HG03103 (cell line): ENCODE results near the gene STARD3.

Experiments used
- ATAC-seq: cut with Tn5 transposase; IDR thresholded peaks from one replicate; pipeline ENCODE4 v1.9.1; 2021; ENCODE audit warnings: low read depth; ENCODE audit not compliant: unreplicated experiment

Gene STARD3

DNA sequence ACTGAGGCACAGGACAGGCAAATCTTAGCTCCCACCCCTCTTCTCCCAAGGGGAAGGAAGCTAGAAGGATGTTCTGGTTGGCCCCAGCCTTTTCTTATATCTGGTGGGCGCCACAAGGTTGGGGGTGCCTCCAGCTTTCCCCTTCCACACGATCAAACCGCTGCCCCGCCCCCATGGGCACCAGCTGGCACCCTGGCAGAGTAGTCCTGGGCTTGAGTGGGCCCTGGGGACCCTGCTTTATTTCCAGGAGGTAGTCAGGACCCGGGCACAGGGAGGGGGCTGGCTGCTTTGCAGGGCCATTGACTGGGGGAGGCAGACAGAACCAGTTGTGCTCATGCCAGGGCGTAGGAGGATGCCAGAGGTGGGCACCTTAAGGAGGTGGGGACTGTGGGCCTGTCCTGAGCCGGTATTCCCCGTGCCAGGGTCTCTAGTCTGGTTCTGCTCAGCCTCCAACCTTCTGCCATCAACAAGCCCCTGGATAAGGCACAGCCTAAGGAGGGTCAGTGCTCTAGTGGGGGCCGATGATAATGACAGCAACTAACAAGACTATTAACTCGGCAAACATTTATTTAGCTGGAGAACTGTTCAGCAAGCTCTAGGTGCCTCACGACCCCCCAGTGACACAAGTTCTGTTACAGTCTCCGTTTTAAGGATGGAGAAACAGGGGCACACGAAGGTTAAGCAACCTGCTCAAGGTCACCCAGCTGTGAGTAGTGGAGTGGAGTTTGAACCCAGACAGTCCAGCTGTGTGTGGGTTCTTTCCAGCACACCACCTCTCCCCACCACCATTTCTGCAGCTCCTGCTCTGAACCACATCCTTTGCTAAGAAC is 17.8 kb upstream of the STARD3 start:
- no peak for ATAC-seq

DNA sequence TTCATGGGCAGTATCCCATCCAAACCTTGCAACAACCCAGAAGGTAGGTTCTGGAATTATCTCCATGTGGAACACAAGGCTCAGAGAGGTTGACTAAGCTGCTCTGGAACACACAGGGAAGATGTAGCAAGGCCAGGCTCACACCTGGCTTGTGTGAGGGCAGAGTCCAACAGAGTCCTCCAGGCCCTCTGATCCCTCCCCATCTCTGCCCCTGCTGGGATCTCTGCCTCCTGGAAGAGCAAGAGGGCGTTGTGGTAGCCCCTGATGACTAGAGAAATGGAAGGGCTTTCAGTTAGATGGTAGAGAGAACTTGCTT is 17.2 kb upstream of the STARD3 start:
- no peak for ATAC-seq

DNA sequence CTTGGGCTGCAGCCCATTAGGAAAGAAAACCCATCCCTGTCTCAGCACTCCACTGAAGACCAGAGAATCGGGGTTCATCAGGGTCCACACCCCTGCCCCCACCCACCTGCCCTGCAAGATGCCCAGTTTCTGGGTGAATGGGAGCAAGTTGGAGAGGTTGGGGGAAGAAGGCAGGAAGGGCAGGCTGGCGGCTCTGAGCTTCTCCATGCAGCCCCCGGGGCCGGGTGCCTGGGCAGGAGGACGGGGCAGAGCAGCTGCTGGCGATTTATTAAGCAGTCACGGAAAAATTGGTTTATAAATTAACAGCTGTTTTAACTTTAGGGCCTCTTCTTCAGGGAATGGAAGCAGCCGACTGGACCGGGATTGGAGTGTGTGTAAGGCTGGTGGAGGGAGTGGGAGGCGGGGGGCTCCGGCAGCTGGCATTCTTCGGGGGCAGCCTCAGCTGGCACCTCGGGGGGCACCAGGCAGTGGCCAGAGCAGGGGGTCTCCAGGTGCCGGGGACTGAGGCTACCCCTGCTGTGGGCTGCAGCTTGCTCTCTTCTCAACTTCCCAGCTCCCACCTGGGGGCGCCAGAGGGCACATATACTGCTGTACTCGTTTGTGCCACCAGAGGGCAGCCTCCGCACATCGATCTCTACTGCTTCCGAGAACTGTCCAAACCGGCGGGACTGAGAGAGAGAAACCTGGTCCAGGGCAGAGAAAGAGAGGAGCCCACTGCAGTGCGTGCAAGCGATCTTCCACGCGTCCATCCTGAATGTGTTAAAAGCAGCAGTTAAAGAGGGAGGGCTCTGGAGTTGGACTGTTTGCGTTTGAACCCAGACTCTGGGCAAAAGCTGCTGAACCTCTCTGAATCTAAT is 15.2 kb upstream of the STARD3 start:
- no peak for ATAC-seq

DNA sequence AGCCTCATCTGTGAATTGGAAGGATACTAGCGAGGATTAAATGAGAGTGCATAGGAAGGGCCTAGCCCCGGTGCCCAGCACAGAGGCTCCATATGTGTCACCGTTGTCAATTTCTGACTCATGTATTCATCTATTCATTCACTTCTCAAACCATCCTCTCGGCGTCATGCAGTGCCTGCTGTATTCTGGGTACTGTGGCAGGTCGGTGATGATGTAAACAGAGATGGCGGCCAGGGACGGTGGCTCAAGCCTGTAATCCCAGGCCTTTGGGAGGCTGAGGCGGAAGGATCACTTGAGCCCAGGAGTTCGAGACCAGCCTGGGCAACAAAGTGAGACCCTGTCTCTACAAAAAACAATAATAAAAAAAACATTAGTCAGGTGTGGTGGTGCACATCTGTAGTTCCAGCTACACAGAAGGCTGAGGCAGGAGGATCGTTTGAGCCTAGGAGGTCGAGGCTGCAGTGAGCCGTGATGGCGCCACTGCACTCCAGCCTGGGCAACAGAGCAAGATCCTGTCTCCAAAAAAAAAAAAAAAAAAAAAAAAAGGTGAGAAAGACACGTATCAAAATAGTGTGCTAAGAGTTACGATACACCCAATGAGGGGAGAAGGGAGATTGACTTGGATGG is 14.5 kb upstream of the STARD3 start:
- ATAC-seq, result no peak

DNA sequence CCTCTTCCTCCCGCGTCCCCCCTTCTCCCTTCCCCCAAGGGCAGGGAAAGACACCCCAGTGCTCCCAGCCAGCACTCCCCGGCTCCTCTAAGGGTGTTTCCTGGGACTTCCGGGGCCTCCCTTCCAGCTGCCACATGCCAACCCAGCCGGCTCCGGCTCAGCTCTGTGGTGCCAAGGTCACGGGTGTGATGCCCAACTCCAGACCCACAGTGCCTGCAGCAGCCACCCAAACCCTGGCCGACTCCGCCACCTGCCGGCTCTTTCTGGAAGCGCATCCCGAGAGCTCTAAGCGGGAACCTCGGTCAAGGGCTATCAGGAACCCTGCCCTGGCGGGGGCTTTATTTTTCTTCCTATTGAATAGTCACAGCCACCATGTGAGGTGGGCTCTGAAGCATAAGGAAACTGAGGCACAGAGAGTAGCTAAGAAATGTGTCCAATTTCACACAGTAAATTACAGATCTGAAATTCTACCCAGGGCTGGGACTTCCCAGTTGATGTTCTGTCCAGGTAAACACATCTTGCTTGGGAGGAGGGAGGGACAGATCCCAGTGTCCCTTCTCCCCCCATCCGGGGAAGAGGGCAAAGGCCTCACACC is 13.5 kb upstream of the STARD3 start:
- no peak for ATAC-seq

DNA sequence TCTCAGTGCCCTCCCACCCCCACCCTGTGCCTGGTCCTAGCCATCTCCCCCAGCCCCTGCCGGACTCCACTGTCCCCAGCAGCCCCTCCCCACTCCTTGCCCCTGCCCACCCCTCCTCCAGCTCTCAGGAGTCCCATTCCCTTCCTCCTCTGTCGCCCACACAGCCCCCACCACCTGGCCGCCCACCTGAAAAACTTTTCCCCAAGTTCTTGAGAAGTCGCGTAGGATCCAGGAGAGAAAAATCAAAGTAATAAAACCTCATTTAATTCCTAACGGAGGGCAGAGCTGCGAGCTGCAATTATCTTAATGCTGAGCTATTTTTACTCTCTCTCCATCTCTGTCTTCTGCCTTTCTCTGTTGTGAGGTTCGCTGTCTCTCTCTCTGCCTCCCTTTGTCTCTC is 12.6 kb upstream of the STARD3 start:
- ATAC-seq, result no peak

DNA sequence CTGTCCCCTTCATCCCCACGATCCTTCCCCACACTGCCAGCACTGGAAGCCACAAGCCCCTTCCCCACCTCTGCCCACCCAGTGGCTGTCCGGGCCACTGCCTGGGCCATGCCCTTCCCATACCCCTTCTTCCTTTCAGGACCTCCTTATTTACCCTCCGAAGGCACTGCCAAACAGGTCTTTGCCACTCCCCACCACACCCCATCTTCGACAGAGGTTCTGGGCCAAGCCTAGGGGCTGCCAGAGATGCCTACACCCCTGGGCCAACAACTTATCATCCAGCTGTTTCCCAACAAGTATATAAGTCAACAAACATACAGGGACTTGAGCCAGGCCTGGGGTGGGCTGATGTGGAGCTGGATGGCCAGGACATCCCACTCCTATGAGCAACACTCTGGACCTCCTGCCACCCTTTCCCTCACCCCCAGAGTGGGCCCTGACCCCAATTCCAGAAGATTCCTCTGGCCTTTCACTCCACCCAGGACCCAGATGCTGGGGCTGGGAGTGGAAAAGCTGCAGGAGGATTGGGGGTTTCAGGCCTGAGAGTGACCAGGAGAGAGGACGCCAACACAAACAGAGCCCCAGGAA is 11.7 kb upstream of the STARD3 start:
- no peak for ATAC-seq

DNA sequence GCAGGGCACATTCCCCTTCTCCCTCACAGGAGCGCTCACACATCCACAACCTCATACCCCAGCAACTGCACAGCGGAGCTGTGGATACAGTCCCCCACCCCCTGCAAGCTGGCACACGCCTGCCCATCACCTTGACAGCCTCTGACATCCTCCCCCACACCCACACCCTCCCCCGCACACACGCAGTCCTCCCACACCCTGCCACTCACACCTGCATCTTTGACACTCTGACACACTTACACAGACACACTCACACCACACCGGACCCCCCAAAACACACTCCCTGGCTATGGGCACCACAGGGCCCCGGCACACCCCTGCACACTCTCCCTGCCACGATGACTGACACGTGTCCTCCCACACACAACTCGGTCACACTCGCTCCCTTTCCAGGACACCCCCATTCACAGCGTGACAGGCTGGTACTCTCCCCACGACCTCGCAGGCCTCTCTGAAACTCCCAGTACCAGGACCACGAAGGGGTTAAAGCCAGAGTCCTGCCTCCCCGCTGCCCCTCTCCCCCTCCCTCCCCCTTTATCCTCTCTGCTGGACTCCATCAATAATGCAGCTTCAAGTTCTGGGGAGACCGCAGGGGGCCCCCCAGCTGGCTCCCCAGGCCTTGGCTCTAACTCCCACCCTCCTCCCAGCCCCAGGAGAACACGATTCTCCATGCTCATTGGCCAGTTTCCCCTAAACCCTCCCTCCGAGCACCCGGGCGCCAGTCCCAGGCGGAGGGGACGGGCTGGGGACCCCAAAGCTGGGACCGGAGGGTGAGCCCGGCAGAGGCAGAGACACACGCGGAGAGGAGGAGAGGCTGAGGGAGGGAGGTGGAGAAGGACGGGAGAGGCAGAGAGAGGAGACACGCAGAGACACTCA is 10.5 kb upstream of the STARD3 start, which contains the start of gene PPP1R1B:
TSS of gene PPP1R1B (plus strand) at position 782 of the 876 bp plus-strand sequence. CDS start 441 bp downstream, outside the sequence.
- no peak for ATAC-seq

DNA sequence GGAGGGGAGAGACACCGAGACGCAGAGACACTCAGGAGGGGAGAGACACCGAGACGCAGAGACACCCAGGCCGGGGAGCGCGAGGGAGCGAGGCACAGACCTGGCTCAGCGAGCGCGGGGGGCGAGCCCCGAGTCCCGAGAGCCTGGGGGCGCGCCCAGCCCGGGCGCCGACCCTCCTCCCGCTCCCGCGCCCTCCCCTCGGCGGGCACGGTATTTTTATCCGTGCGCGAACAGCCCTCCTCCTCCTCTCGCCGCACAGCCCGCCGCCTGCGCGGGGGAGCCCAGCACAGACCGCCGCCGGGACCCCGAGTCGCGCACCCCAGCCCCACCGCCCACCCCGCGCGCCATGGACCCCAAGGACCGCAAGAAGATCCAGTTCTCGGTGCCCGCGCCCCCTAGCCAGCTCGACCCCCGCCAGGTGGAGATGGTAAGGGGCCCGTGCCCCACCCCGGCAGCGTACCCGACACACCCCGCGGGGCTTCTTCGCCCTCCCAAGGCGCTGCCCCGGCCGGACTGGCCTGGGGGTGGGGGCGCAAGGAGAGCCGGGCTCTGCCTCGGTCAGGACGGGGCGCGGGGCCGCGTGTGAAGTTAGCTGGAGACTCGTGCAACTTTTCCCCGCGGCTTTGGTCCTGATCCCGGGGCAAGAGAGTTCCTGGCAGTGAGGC is 9.8 kb upstream of the STARD3 start:
- ATAC-seq, result no peak

DNA sequence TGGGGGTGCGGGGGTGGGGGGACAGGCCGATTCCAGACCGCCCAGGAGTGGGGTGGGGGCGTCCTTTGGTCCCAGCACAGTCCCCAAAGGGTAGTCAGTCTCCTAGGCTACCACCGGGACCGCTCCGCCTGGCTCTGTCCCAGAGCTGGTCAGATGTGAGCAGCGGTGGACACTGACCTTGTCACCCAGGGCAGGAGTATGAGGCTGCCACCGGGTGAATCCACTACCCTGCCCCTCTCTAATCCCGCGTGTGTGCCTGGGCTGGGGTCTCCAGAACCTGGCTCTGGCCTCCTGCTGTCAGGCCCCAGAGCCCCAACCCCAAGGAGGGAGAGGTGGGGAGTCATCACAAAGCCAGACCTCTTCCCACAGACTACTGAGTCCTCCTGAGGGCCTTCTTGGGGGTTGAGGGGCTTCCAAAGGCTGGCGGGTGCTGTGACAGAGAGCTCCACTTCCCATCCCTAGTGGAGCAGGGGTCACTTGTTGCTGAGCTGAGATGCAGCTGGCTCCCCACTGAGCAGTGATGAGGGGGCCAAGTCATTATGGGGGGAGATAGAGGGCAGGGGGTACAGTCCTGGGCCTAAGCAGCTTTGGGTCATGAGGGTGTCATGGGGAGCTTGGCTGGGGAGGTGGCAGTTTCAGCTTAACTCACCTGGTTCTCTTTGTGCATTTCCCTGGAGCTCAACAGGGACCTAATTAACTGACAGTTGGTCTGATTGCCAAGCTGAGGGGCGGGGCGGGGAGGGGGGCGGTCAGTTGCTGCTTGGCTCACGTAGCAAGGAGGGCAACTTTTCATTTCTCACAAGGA is 9.0 kb upstream of the STARD3 start:
- ATAC-seq, result no peak

DNA sequence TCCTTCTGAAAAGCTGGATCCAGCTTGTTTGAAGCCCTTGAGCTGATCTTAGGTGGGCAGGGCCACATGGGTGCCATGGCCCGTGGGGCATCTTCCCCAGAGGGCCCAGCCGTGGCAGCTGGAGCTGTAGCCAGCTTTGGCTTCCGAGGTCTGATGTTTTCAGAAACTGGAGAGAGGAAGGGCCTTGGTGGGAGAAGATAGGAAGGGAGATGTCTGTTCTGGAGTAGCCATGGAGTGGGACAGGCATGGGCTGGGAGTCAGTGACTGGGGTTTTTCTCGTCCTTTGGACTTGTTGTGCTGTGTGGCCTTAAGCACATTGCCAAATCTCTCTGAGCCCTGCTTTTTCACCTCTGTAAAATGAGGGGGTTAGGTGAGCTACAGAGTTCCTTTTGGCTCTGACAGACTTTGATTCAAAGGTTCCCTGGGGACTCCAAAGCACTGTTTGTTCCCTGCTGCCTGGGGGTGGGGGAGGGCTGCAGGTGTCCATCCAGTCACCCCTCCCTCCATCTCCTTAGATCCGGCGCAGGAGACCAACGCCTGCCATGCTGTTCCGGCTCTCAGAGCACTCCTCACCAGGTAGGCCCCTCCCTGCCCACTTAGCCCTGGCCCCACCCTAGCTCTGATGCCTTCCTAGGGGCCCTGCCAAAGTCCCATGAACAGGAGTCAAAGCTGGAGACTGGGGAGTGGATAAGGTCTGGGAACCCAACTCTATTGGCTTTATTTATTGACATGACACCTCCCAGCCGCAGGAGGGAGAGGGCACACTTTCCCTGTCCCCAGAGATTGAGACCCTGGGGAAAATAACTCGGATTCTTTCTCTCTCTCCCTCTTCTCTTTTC is 8.1 kb upstream of the STARD3 start:
- no peak for ATAC-seq

DNA sequence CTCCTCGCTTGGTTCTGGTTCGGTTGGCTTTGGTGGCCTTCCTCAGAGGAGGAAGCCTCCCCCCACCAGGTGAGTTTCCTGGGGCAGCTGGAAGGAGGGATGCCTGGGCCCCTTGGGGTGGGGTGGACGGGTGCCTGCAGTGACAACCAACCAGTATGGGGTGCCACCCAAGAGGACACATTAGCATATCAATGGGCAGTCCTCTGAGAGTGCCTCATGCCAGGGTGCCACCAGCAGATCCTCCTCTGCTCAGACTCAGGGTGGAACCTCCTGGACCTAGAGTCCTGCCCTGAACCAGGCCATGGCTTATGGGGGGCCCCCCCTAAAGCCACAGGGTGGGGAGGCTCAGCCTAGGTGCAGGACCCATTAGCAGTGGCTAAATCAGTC is 7.5 kb upstream of the STARD3 start:
- no peak for ATAC-seq

DNA sequence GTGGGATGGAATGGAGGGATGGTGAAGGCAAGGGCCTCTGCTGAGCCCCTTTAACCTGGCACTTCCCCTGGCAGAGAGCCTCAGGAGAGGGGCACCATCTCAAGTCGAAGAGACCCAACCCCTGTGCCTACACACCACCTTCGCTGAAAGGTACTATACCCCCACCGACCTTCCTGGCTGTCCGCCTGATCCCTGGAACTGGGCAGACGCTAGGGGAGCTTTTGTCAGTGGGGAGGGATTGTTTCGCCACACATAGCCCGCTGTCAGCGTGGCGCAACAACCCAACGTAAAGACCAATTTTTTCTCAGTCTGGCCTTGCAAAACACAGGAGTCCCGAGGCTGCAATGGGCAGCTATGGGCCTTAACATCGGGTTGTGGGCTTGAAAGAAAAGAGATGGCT is 7.0 kb upstream of the STARD3 start:
- no peak for ATAC-seq

DNA sequence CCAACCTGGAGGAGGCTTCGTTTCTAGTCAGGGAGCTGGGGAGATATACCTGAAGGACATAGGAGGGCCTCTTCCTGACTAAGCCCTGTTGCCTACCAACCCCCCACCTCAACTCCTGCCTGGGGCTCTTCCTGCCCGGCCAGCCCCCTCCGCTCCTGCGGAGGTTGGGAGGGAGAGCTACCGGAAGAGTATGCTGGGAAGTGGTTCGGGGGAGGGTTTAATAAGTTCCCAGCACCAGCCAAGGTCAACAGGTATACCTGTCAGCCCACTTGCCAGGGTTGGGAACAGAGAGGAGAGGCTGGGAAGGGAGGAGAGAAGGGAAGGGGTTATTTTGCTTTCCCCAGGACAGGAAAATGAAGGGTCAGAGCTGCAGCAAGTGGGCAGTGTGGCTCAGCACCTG is 5.5 kb upstream of the STARD3 start:
- no peak for ATAC-seq

DNA sequence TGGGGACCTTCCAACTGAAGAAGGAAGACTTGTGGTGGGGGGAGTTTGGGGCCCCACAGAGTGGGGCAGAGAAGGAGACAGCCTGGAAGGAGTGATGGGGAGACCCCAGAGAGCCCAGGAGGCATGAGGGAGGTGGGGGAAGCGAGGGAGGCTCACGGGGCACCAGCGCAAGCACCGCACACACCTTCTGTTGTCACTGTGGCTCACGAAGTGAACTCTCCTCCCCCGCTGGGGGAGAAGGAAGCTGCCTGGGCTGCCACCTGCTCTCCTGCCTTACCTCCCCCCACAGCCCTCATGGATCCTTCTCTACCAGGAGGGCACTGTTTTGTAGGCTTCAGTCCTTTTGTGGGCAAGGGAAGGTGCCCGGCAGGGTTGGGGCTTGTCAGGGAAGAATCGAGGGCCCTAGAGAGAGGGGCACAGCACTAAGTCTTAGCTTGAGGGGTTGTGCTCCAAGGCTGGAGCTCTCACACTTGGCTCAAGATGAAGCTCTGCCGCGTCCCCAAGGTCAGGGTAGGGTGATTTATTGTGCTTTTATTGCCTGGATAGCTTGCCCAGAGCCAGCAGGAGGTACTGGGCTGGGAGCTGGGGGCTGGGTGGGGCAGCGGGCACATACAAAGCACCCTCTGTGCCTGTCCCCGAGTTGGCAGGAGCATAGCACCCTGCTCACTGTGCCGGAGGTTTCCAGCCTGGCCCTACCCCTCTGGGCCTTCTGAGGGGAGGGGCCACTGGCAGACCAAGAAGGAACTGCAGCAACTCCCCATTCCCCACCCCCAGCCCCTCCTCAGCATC is 4.6 kb upstream of the STARD3 start:
- no peak for ATAC-seq

DNA sequence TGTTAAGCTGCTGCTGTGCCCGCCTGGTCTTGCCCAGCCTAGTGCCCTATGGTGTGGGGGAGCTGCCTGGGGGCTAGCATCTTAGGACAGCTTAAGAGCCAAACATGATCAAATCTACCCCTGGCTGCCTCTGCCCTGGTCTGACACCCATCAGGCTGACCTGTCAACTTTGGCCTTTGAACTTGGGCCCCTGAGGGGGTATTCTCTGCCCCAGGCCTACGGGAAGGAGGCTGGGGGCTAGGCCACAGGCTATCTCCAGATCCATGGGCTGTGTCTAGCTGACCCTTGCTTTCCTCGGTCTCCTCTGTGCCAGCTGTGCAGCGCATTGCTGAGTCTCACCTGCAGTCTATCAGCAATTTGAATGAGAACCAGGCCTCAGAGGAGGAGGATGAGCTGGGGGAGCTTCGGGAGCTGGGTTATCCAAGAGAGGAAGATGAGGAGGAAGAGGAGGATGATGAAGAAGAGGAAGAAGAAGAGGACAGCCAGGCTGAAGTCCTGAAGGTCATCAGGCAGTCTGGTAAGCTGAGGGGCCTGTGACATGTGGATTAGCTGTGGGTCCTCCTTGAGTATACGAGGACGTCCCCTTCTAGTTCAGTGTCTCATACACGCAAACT is 3.3 kb upstream of the STARD3 start:
- no peak for ATAC-seq
